NT2/D1 (cell line): ENCODE data around the gene COL8A1.

Experiments used
- SUZ12 ChIP-seq: IDR thresholded peaks from 2 replicates; pipeline ENCODE4 v1.6.1; 2011; ENCODE audit not compliant: insufficient read length, insufficient read depth; ENCODE audit errors: extremely low read depth
- YY1 ChIP-seq: IDR thresholded peaks from 2 replicates; pipeline ENCODE4 v1.6.1; 2011; ENCODE audit not compliant: insufficient read length, insufficient read depth
- ZNF274 ChIP-seq: IDR thresholded peaks from 2 replicates; pipeline ENCODE4 v1.6.1; 2011; ENCODE audit warnings: mild to moderate bottlenecking, low read depth, low read length

DNA sequence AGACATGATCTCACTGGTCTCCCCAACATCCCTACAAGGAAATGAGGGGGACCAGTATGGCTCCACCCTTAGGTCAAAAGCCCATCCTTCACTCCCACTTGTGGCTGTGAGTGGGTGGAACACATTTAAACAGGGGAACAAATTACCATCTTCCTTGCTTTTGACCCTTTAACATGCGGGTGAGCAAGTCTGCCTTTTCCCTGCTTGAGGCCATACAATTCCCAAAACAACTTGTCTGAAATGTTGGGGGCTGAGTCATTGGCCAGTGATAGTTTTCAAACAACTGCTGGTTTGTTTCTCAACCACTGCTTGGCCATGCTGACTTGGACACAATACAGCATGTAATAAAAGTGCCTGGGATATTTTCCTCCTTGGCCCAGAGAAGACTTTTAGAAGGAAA is 39.6 kb downstream of the COL8A1 start:
- TF ChIP-seq ZNF274 (no peak), YY1 (no peak), SUZ12 (no peak)
